GM12864 (cell line): ENCODE data around the gene LRRC4C.

Experiments used
- DNase-seq: peaks from one replicate; pipeline ENCODE4 v3.0.0-alpha.2; 2011; ENCODE audit warnings: low read depth
- H3K4me3 ChIP-seq: 2 replicates; pipeline ENCODE4 v1.5.1; 2011; ENCODE audit warnings: mild to moderate bottlenecking, low read depth, low read length, control low read depth
- TF ChIP-seq, protein P1 (sequence below): IDR thresholded peaks from 2 replicates; pipeline ENCODE4 v1.5.1; 2011; ENCODE audit warnings: low read depth, mild to moderate bottlenecking, moderate library complexity, low read length, control low read depth, inconsistent platforms; ENCODE audit errors: missing control alignments

The LRRC4C gene

DNA sequence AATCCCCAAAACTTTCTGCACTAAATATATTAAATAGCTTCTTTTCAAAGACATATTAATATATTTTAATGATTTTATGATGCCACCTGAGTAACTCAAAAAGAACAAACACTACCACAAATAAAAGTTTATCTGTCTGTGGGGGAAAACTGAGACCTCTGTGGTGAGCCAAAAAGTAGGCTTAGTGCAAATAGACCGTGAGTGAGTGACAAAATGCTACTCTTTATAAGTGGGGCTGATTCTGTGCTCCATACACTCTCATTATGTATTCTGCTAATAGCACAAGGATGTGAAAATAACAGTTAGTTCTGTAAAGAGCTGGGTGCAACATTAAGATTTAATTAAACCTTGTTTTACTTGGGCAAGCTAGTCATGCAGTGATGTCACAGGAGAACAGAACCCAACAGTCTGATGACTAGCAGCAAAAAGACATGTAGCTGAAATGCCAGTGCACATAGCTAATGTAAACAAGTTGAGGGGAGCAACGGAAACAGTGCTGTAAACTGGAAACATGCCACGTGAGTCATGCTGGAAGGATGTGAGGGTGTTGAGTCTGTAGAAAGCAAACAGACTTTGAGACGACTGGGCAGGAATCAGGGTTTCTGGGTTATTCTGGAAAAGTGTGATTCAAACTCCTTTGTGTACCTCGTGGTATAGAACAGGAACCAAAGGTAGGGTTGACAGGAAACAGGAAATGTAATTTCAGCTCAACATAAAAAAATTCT lies 1130.4 kb downstream of the LRRC4C start:
- no peak for DNase-seq

DNA sequence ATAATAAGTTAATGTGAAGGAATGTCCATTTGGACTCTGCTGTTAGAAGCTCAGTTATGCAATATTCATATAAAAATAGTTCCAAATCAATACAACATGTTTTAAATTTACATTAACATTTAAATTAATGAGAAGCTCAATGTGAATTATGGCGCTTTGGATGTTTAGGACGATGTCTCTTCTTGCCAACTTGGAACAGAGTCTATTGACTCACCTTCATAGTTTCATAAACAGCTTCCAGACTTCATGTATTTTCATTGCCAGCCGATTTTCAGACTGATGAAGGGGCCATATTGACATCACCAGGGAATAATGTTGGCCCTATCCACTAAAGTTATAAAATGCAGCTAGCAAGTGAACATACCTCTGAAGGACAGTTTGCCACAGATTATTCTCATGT lies 1136.2 kb downstream of the LRRC4C start:
- H3K4me3 ChIP-seq: no peak overlapping the region
- TF ChIP-seq, protein P1, sequence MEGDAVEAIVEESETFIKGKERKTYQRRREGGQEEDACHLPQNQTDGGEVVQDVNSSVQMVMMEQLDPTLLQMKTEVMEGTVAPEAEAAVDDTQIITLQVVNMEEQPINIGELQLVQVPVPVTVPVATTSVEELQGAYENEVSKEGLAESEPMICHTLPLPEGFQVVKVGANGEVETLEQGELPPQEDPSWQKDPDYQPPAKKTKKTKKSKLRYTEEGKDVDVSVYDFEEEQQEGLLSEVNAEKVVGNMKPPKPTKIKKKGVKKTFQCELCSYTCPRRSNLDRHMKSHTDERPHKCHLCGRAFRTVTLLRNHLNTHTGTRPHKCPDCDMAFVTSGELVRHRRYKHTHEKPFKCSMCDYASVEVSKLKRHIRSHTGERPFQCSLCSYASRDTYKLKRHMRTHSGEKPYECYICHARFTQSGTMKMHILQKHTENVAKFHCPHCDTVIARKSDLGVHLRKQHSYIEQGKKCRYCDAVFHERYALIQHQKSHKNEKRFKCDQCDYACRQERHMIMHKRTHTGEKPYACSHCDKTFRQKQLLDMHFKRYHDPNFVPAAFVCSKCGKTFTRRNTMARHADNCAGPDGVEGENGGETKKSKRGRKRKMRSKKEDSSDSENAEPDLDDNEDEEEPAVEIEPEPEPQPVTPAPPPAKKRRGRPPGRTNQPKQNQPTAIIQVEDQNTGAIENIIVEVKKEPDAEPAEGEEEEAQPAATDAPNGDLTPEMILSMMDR: no peak
- DNase-seq: no peak

More for the DNA sequence above, 1130.4 kb downstream of the LRRC4C start:
- no peak overlapping the region for H3K4me3 ChIP-seq
- TF ChIP-seq, protein P1: no peak

DNA sequence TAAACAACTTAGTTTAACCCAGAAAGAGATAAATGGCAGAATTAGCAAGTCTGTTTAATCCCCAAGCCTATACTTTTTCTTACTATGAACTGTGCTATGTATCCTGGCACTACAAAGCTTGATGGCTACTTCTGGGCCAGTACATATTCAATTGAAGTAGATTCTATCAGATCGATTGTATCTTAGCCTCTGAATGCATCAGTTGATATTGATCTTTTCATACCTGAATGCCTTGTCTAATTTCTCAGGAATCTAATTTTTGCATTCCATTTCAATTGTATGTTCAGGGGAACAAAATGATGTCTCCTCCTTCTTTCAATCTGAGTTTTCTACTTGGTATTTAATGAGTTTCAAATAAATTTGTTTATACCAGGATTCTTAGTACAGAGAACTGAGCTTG lies 1137.9 kb downstream of the LRRC4C start:
- H3K4me3 ChIP-seq: no peak overlapping the region
- DNase-seq: no peak
- TF ChIP-seq, protein P1: no peak

DNA sequence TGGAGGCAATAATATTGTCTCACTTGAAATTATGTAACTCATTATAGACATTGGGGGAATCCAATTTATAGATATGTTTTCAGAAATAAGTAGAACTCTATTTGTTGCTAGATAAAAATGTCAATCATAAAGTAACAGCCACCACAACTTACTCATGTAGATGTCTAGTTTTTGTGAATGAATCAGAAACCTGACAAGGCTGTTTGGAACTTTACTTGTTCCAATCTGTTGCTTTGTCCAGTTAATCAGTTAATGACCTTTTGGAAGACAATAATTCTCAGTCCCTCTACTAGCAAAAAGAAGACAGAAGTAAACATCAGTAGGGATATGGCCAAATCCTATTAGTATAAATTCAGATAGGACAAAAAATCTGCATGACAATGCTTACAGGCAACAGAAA lies 1143.3 kb downstream of the LRRC4C start:
- TF ChIP-seq, protein P1: no peak
- no peak overlapping the region for H3K4me3 ChIP-seq
- DNase-seq: no peak

DNA sequence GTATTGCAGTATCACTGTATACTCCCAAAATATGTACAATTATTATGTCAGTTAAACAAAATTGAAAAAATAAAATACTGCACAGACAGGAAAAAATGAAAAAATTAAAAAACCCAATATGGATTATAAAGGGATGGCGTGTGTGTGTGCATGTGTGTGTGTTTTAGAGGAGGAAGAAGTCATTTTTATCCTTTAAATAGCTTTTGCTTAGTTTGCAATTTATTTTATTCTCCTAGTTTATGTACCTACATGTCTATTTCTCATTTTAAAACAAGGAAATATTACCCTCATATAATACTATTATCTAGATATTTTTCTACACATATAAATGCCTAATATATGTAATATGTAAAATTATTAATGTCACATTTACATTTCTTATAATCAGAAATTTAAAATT lies 1144.3 kb downstream of the LRRC4C start:
- H3K4me3 ChIP-seq: no peak overlapping the region
- no peak for DNase-seq
- TF ChIP-seq, protein P1: no peak

DNA sequence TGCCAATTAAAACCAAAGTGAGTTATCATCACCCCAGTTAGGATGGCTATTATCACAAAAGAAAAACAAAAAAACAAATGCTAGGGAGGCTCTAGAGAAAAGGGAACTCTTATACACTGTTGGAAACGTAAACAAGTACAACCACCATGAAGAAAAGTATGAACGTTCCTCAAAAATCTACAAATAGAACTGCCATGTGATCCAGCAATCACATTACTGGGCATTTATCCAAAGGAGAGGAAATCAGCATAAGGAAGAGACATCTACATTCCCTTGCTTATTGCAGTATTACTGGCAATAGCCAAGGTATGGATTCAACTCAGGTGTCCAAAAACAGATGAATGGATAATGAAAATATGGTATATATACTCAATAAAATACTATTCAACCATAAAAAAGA lies 1145.1 kb downstream of the LRRC4C start:
- TF ChIP-seq, protein P1: no peak
- no peak overlapping the region for H3K4me3 ChIP-seq
- DNase-seq: no peak

DNA sequence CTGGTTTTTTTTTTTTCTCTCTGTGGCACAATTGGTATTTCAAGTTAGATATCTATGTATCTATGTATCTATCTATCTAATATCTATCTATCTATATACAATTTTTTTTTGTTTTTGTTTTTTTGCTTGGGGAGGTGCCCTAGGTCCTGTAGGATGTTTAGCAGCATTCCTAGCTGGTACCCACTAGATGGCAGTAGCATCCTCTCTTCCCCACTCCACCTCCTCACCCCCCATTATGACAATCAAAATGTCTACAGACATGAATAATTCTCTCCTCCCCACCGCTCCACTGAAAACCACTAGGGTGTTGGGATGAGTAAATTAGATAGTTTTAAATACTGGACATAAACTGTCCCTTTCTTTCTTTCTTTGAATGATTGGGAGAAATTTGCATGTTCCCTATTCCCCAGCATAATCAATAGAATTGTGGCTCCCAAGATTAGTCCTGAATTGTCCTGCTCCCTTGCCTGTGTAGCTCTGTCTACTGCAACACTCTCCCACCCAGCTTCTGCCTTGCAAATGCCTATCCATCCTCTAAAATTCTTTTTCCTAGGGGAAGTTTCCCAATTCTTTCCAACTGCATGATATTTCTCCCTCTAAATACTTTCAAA lies 1152.4 kb downstream of the LRRC4C start:
- H3K4me3 ChIP-seq: no peak overlapping the region
- TF ChIP-seq, protein P1: peak; percentile 55
- DNase-seq: no peak
